NCI-H1092 treated with DMSO at 0.1 percent for 48 hours (cell line): ENCODE results near the gene IFIH1.

Experiments
- DNase-seq: peaks from one replicate; lab custom pipeline; 2025; lab: John Stamatoyannopoulos, UW

The IFIH1 gene

DNA sequence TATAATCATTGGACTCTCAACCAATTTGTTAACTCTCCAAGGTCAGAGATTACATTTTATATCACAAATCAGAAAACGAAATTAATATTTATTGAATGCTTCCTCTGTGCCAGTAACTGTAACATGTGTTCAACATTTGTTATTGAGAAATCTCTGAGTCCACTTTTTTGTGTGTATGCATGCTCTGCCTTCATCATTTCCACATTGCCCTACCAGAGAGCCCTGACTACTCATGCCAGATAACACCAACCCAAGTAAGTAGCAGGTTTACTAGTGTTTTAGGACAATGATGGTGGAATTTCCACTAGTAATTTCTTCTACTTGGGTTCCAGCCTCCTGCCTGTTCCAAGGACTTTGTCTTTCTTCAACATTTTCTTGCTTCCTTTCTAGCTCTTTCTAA, 61.1 kb downstream of the IFIH1 start:
- no peak for DNase-seq

DNA sequence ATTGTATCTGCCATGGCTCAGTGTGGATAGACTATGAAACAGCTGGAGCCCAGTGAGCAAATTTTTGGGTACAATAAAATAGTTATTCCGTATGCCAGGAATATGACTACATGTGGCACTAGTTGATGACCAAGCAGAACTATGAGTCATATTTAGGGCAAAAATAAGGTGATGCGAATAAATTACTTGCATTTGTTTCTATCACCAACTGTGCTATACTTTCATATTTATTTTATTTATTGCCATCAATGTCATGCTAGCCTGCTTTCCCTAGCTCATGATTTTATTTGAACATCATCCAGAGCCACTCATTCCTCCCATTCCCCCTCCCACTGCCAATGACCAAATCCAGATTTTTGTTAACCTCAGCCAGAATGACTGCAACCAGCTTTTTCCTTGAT, 61.9 kb downstream of the IFIH1 start:
- no peak for DNase-seq

DNA sequence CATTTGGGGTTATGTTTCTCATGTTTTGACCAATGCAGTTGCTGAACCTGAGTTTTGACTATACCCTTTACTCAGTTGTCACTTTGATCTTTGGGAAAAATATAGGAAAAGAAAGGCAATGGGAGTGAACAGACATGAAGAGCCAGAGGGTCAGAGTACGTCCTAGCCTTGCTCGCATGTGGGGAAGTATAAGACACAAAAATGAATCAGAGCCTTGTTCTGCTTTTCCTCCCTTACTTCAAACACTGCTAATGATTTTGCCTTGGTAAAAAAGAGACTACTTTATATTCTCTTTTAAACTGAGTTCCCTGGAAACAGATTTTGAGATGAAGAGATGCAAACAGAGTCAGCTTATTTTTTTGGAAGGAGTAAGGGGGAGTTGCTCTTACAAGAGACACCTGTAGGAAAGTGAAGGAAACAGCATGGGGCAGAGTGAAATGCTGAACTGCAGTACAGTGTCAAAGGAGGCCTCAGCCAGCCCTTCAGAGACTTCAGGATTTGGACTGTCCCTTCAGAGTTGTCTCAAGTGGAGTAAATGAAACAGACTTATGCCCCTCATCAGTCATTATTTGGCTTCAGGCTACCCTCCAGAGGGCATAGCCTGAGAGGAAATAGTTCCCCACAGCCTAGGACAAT, 64.1 kb downstream of the IFIH1 start:
- DNase-seq = no peak

DNA sequence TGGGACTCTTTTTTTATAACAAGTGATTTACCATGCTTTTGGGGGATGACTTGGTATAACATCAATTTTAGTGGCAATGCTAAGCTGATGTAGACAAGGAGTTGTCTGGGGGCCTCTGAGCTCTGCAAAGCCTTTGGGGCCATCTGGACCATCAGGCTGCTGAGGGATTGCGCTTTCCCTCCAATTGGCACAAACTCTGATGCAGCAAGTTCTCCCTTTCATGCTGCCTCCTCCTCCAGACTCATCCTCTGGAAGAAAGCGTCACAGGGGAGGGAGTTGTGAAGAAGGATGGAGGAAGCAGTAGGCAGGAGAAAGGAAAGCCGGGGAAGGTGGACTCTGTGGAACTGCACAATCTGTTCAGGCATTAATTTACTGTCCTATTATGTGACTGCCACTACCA, 65.0 kb downstream of the IFIH1 start:
- no peak for DNase-seq

DNA sequence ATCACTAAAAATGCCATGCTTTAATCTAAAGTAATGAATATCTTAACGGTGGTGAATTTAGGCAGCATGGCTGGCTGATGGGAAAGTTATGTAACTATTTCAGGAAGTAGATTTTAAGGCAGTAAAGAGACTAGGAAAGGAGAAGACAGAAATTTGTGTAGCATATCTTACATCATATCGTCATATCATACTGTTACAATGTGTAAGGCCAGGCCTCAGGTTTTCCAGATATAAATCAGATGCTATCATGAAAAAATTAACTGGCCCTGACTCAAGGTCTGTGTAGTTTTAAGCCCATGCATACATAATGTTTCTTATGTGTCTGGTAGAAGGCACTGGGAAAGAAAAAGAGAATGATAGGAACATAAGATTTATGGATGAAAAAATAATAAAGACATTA, 66.3 kb downstream of the IFIH1 start:
- no peak for DNase-seq

DNA sequence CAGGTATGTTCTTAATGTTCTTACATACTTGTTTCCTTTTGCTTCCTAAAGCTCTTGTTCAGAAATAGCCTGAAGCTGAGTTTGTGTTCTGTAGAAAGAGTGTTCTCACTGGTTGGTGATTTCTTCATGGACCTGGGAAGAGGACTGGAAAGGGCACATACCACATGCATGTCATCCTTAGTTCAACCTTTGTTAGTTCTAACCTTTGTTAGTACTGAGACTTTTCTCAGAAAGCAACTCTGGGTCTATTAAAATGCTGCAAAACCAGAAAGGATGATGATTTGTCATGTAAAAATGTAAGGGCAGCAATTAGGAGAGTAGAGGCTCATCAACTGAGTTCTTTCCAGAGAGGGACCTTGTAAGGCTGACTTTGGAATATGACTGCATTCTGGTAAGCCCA, 72.7 kb downstream of the IFIH1 start:
- DNase-seq = no peak

DNA sequence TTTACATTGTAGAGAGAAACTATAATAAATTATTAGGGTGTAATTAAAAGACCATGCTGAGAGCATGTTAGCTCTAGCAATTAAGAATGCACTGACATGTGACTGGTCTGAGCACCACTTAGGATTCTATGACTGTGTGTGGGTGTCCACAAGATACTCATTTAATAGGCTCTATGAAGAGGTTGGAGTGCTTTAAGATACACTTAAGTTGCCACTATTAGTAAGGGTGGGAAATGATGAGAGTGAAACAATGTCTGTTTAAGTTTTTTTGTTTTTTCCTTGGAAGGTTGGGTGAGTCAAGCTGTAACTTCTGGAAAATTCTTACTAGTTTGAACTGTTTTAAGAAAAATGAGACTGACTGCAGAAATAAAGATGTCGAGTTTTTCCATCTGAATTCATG, 73.4 kb downstream of the IFIH1 start:
- no peak for DNase-seq

DNA sequence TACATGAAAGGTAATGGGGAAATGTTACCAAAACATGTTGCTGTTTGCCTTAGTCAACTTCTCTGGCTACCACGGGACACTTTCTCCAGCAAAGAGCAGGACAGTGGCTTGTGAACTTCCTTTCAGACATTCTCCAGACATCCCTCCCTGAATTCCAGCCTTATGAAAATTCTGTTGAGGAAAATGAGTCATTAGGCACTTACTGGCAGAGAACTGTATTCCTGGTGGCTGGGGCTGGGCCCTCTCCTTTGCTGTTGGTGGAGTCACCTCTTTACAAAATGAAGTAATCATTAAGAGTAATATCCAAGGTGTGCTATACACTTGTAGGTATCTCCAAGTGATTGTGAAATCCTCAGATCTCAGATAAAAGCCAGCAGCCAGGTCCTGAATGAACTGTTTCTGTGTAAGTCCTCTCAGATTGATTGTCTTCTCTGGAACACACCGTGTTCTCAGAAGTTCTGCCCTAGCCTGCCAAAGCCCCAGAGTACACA, 73.9 kb downstream of the IFIH1 start:
- DNase-seq = no peak

DNA sequence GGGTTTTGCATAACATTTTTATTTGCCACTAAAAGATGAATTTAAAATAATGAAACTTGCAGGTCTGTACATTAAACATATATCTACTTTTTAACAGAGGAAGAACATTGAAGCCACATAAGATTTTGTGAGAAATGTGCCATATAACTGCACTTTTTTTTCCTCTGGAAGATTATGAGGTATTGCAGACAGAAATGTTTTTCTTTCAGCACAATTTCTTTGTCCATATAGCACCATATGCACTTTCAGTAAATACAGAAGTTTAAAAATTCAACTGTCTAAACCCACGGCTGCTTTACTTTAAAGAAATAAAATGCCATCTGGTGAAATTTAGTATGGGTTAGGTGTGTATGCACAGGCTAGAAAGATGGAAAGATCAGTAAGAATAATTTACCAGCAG, 74.8 kb downstream of the IFIH1 start:
- DNase-seq = no peak

DNA sequence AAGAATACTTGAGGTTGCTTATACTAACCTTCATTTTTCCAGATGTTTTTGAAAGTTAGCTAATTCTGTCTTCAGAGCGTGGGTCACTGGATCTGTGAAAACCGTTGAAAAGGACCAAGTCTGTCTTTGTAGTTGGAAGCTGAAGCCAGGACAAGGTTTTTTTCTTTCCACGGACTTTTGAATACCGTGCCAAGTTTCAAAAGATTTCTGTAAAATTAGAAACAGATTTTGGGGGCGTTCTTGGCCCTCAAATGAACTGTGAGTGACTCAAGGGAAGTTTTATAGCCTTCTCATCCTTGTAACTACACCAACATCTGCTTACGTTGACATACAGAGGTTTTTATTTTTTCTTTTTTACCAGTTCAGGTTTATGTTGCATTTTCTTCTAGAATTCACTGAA, 75.2 kb downstream of the IFIH1 start, which contains the start of gene FAP:
TSS of gene FAP (minus strand) at position 152 of the 400 bp plus-strand sequence. CDS start at position 34, 118 bp downstream.
- DNase-seq = no peak

DNA sequence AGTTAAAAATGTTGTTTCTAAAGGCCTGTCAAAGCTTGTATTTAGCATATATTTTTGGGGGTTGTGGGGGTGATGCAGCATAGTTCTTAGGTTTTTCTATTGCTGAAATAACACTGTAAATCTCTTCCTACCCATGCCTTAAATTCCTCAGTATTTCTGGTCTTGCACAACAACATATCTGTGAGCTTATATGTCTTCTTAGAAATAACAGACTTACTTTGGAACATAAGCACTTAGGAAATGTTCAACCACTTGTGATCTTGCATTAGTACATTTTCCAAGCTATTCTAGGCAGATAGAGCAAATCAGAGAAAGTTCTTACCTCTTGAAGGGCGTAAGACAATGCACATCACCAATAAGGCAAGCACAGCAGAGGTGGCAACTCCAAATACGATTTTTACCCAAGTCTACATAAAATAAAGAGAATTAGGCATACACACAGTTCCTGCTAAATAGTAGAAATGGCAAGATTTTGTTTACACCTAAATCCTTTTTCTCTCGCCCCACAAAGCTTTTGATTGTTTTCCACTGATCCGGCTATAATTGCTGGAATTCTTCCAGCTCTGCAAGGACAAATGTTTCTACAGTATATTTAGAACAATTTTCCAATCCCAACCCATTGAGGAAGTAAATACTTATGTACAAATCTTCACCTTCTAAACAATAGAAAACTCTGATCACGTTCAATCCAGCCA, 75.8 kb downstream of the IFIH1 start:
- no peak for DNase-seq

DNA sequence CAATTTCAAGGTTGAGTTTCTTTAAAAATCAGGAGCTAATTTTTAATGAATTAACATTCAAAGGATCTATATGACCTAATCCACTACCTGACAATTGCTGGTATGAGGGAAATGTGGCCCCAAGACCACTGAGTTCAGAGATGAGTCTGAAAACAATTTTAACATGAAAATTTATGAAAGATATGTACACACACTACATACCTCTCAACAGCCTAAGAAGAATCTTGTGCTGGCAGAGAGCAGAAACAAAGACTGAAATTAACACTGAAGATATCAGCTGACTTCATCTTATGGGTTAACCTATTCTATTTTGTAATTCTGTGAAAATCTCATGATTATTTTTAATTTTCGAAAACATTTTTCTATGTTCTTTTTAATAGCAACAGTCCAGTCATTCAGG, 76.9 kb downstream of the IFIH1 start:
- DNase-seq = no peak

DNA sequence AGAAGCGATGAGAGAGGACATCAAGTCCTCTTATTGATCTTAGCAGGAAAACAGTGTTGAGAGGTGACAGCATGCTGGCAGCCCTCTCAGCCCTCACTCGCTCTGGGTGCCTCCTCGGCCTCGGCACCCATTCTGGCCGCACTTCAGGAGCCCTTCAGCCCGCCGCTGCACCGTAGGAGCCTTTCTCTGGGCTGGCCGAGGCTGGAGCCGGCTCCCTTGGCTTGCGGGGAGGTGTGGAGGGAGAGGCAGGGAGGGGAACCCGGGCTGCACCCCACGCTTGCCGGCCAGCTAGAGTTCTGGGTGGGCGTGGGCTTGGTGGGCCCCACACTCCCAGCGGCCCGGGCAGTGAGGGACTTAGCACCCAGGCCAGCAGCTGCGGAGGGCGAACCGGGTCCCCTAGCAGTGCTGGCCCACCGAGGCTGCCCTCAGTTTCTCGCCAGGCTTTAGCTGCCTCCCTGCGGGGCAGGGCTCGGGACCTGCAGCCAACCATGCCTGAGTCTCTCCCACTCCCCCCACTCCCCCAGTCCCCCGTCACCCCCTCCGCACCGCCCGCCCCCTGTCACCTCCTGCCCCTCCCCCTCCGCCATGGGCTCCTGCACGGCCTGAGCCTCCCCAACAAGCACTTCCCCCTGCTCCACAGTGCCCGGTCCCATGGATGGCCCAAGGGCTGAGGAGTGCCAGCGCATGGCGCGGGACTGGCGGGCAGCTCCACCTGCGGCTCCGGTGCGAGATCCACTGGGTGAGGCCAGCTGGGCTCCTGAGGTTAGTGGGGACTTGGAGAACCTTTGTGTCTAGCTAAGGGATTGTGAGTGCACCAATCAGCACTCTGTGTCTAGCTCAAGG, 83.6 kb downstream of the IFIH1 start:
- DNase-seq = no peak

DNA sequence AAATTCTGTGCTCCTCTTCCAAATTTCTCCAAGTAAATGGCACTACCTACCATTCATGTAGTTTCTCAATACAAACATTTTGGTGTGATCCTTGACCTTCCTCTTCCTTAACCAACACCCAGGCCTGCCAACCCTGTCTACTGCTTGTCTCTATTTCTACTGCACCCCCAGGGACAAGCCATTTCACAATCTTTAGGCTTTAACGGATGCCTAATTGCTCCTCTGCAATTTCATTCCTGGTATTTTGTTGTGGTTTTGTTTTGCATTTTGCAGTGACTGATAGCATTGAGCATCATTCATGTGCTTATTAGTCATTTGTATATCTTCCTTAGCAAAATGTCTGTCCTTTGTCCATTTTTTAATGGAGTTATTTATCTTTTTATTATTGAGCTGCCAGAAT, 85.3 kb downstream of the IFIH1 start:
- no peak for DNase-seq

DNA sequence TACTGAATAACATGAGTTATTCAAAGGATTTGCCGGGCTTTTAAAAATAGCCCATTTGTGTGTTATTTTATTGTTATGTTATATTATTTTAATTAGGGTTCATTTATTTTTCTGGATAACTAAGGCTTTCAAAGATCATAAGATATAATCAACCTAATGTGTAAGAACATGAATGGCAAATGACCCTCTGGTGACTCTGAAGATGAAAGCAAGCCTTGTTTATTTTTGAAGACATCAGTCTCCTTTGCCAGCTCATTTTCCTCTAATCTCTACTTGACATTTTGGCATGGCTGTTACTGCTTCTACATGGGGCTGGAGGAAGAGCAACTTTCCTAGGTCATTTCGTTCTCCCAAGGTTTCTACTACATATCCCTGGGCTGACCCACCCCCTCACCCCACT, 85.8 kb downstream of the IFIH1 start:
- DNase-seq = no peak

DNA sequence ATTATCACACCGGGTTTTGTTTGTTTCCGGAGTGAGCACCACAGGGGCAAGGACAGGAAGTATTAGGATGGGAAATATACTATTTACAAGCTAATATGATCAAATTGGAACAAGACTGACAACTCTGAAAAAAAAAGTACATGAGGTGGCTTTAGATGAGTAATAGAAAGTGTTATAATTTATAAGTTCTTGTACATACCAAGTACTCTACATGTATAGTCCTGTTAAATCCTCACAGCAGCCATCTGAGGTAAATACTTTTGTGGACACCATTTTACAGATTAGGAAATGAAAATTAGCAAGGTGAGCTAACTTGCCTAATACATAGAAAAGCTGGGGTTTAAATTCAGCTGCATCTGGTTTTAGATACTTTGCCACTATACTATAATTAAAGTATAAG, 86.5 kb downstream of the IFIH1 start:
- no peak for DNase-seq

DNA sequence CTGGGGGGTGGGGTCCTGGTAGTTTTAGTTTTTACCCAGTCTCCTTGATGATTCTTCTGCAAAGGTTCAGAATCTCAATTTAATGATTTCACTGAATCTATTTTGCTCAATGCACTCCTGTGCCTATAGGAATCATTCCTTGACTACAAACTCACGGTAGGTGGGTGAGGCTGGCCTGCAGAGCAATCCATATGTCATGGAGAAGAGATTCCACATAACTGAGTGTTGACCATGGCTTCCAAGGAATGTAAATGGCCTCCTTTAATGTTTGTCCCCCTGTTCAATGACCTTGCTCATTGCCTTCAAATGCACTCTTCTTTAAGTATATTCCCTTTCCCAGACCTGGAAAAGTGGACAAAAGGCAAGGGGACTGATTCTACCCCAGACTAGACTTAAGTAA, 87.7 kb downstream of the IFIH1 start:
- no peak for DNase-seq

DNA sequence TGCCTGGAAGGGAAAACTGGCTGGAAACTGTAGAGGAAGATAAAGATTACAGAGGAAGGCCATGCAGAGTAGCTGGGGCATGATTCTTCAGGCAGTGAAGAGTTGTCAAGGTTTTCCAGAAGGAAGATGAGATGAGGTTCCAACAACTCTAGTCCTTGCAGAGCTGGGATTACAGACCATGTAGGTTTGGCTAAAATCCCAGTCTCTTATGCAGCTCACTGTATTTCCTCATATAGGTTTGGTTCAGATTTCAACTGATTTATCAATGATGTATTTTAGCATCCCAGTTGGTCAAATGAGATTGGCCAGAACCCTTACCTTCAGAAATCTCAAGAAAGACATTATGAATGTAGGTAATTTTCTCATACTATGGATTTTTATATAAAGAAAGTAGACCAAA, 91.6 kb downstream of the IFIH1 start:
- no peak for DNase-seq

DNA sequence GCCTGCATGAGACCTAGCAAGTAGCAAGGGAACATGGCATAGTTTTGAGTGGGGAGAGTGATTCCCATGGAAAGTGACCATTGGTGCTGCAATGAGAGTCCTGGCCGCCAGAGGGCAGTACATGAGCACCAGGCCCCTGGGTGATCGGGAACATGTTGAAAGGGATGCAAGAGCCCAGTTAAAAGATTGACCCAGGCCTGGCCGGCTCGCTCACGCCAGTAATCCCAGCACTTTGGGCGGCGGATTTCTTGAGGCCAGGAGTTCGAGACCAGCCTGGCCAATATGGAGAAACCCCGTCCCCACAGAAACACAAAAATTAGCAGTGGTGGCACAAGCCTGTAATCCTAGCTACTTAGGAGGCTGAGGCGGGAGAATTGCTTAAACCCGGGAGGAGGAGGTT, 97.4 kb downstream of the IFIH1 start:
- peak; percentile 2 for DNase-seq

DNA sequence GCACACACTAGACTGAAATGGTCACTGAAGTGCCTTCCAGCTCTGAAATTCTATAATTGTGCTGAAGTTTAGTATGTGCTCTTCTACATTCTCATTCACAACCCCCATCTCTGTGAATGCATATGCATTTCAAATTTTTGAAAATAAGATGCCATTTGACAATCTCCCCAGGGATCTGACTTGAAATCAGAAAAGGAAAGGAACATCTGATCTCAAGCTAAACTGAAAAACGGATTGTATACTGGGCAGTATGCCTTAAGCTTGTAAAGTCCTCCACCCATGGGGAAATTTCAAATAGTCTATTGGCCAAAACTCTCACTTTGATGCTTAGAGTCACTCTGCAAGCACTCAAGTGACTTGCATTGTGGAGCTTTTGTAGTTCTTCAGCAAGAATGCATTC, 98.1 kb downstream of the IFIH1 start:
- DNase-seq = no peak

DNA sequence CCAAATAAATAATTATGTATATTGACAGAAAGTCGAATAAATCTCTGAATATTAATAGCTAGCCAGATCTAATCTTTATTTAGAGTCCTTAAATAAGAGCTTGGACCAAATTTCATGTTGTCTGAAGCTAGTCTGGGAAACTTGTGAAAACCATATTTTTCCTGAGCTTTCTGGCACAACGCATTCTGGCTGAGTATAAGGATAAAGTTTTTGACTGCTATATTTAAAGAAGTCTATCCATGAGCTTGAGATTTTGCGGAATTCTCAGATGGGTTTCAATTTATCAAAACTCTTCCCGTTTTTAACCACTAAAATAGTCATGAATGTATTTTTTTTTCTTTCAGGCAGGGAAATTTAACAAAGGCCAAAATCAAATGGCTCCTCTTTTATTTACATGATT, 99.1 kb downstream of the IFIH1 start:
- no peak for DNase-seq

DNA sequence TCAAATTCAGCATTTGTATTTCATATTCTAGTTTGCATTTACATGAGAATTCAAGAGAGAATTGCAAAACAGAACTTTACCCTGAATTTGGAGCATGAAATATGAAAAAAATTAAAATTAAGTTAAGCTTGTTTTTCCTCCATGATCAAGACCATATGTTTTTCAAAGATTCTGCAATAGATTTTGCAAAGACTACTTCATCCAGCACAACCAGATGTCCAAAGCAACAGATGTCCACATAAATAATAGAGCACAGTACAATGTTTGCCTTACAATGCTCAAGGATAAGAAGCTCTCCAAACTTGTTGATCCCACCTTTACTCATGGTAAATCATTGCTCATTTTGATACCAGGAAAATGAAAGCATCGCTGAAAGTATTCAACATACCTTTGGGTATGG, 100.9 kb downstream of the IFIH1 start:
- no peak for DNase-seq
